Mammary microvascular endothelial cell (primary cell): ENCODE results near the gene INSR. TPM values are rescaled to one million over a fixed set of nuclear protein-coding genes. Genes with fewer than 3 reads are reported as not detected.

Source experiments
- total RNA-seq: library from RNA; depleted of rRNA; stranded (reverse); fragments of >200 nt; gene quantifications from 2 replicates; pipeline ENCODE4 v1.2.3, GENCODE V29; 2015

Gene INSR
- total RNA-seq = 3.7 and 4.1 TPM in 2 replicates

GRCh38 chr19:7293762-7294557, at the start of gene INSR:
Gene INSR, minus strand, starts transcription at chr19:7294414. Its CDS starts 523 bp downstream, at chr19:7293891.

GRCh38 chr19:7069042-7069903, 224.9 kb downstream of the INSR start, which contains the start of gene ZNF557:
Gene ZNF557, plus strand, starts transcription at chr19:7069703. Its CDS starts 5,372 bp downstream, at chr19:7075075.

Other genes with a start within 250 kb of the INSR start
- gene MBD3L2, start 245.1 kb downstream of the INSR start, total RNA-seq = not detected in 2 replicates
- not detected in 2 replicates for gene MBD3L3, start 235.7 kb downstream of the INSR start, total RNA-seq
- gene ZNF557, start 224.7 kb downstream of the INSR start, total RNA-seq = 5.2 and 8.5 TPM in 2 replicates
- gene ARHGEF18, start 54.5 kb upstream of the INSR start, total RNA-seq = 26.3 and 26.8 TPM in 2 replicates
- gene PEX11G, start 194.6 kb upstream of the INSR start, total RNA-seq = 1.1 and 2.1 TPM in 2 replicates
- 26.2 and 26.8 TPM in 2 replicates for gene ZNF358, start 221.7 kb upstream of the INSR start, total RNA-seq
- gene MCOLN1, start 228.2 kb upstream of the INSR start, total RNA-seq = 6.3 and 8.0 TPM in 2 replicates
- gene PNPLA6, start 241.3 kb upstream of the INSR start, total RNA-seq = 108 and 110 TPM in 2 replicates